Endothelial cell of umbilical vein (primary cell): ENCODE data around the gene PDAP1. TPM values are rescaled to one million over a fixed set of nuclear protein-coding genes. Genes with fewer than 3 reads are reported as not detected.

Source experiments
- BruUV-seq: library from RNA; stranded (reverse); fragments of 400-500 nt; replicated peaks from 2 replicates; lab custom pipeline; 2021; lab: Mats Ljungman, UMichigan
- CTCF ChIA-PET: fragments of 300-600, 350-600 bp; sonication (Branson Sonifier 250); formaldehyde crosslinking; loops from one replicate; lab custom pipeline; 2021; ENCODE audit warnings: antibody characterized with exemption, inconsistent platforms; lab: Charles Lee
- POLR2A ChIA-PET: fragments of 300-600, 350-600 bp; sonication (Branson Sonifier 250); formaldehyde crosslinking; loops from one replicate; lab custom pipeline; 2021; ENCODE audit warnings: antibody characterized with exemption, inconsistent platforms; lab: Charles Lee
- DNase-seq: peaks from one replicate; pipeline ENCODE4 v3.0.0-alpha.2; 2011; ENCODE audit warnings: low read depth, low spot score
- FAIRE-seq: peaks from 2 replicates; lab custom pipeline; 2011; peaks lifted over from hg19 to GRCh38; lab: Jason Lieb, UNC
- H2AFZ ChIP-seq: 2 replicates; pipeline ENCODE4 v1.6.0; 2012; ENCODE audit warnings: low read depth, low read length, control low read depth, inconsistent platforms
- H3K27ac ChIP-seq: 2 replicates; pipeline ENCODE4 v1.5.1; 2011; ENCODE audit warnings: low read depth, mild to moderate bottlenecking, control low read depth, low read length, moderate library complexity; ENCODE audit not compliant: insufficient read depth
- H3K27me3 ChIP-seq, 2 experiments: 2 replicates each; pipeline versions ENCODE4 v1.6.0 to v1.6.1; 2011; ENCODE audit warnings: low read length in 2 of 2, mixed read lengths in 1 of 2; ENCODE audit not compliant: control insufficient read depth in 2 of 2, insufficient read depth in 2 of 2
- H3K36me3 ChIP-seq, 2 experiments: 2 replicates in 1 of 2; 3 replicates in 1 of 2; pipeline ENCODE4 v1.5.1; 2011; ENCODE audit warnings: low read length in 2 of 2, mild to moderate bottlenecking in 1 of 2, moderate library complexity in 1 of 2; ENCODE audit not compliant: control insufficient read depth in 2 of 2, insufficient read depth in 2 of 2; ENCODE audit errors: extremely low read depth in 1 of 2
- H3K4me1 ChIP-seq: 3 replicates; pipeline ENCODE4 v1.5.1; 2011; ENCODE audit warnings: mild to moderate bottlenecking, low read length; ENCODE audit not compliant: control insufficient read depth, insufficient read depth; ENCODE audit errors: extremely low read depth
- H3K4me2 ChIP-seq: 2 replicates; pipeline ENCODE4 v1.6.1; 2011; ENCODE audit warnings: low read length, control low read depth, mixed read lengths; ENCODE audit not compliant: insufficient read depth
- H3K4me3 ChIP-seq, 3 experiments: fragments of 200-600 bp in 1 of 3; sonication (generic), shearing (Covaris generic) in 1 of 3; replicated peaks in 1 of 3; 2 replicates each; pipeline ENCODE4 v1.5.1; 2011 to 2016; ENCODE audit warnings: control low read depth in 3 of 3, low read length in 3 of 3, mild to moderate bottlenecking in 2 of 3, inconsistent platforms in 1 of 3, low read depth in 1 of 3, moderate library complexity in 1 of 3; ENCODE audit not compliant: insufficient read depth in 1 of 3
- H3K79me2 ChIP-seq: 2 replicates; pipeline ENCODE4 v1.6.0; 2012; ENCODE audit warnings: low read length, inconsistent platforms; ENCODE audit not compliant: control insufficient read depth, insufficient read depth
- H3K9ac ChIP-seq: replicated peaks from 2 replicates; pipeline ENCODE3; 2011; ENCODE audit warnings: low read length, control low read depth; ENCODE audit not compliant: insufficient read depth; ENCODE audit errors: extremely low read depth
- H3K9me1 ChIP-seq: replicated peaks from 3 replicates; pipeline ENCODE4 v1.6.0; 2011; ENCODE audit warnings: mild to moderate bottlenecking, low read length; ENCODE audit not compliant: control insufficient read depth, insufficient read depth; ENCODE audit errors: extremely low read depth
- H3K9me3 ChIP-seq: replicated peaks from 2 replicates; pipeline ENCODE4 v1.5.1; 2012; ENCODE audit warnings: low read length, inconsistent platforms; ENCODE audit not compliant: control insufficient read depth, insufficient read depth
- H4K20me1 ChIP-seq: replicated peaks from 2 replicates; pipeline ENCODE3; 2011; ENCODE audit warnings: mild to moderate bottlenecking, low read length; ENCODE audit not compliant: control insufficient read depth, insufficient read depth; ENCODE audit errors: extremely low read depth
- CTCF ChIP-seq, 2 donors: IDR thresholded peaks; 1 replicate in 1 of 2; 2 replicates in 1 of 2; pipeline ENCODE4 v1.5.1; 2011; ENCODE audit warnings: low read length in 2 of 2, mild to moderate bottlenecking in 2 of 2, moderate library complexity in 2 of 2, control low read depth in 1 of 2, inconsistent platforms in 1 of 2, low read depth in 1 of 2; ENCODE audit not compliant: insufficient read depth in 1 of 2; ENCODE audit errors: extremely low read depth in 1 of 2
- EZH2 ChIP-seq: IDR thresholded peaks from 2 replicates; pipeline ENCODE4 v1.6.1; 2012; ENCODE audit warnings: borderline replicate concordance, low read depth, mild to moderate bottlenecking, moderate library complexity, low read length, inconsistent platforms; ENCODE audit not compliant: severe bottlenecking
- FOS ChIP-seq: IDR thresholded peaks from 2 replicates; pipeline ENCODE4 v1.6.1; 2011; ENCODE audit warnings: mild to moderate bottlenecking, low read length, moderate library complexity, borderline replicate concordance; ENCODE audit not compliant: insufficient read depth
- GATA2 ChIP-seq: IDR thresholded peaks from 2 replicates; pipeline ENCODE4 v1.7.0; 2011; ENCODE audit warnings: low read depth, mild to moderate bottlenecking, moderate library complexity, mixed read lengths, low read length; ENCODE audit not compliant: insufficient read length, insufficient read depth
- JUN ChIP-seq: IDR thresholded peaks from 2 replicates; pipeline ENCODE4 v1.6.1; 2011; ENCODE audit warnings: borderline replicate concordance, low read depth; ENCODE audit not compliant: insufficient read length, insufficient read depth
- MAX ChIP-seq: IDR thresholded peaks from 2 replicates; pipeline ENCODE4 v1.6.1; 2011; ENCODE audit not compliant: insufficient read depth, insufficient read length
- MYC ChIP-seq: IDR thresholded peaks from one replicate; pipeline ENCODE4 v1.6.1; 2011; ENCODE audit warnings: mild to moderate bottlenecking, low read depth, low read length
- POLR2A ChIP-seq: IDR thresholded peaks from 2 replicates; pipeline ENCODE4 v1.6.1; 2012; ENCODE audit warnings: low read depth, mild to moderate bottlenecking, control low read depth, low read length
- POLR2AphosphoS5 ChIP-seq: IDR thresholded peaks from 2 replicates; pipeline ENCODE4 v1.6.1; 2012; ENCODE audit warnings: low read depth, mild to moderate bottlenecking, control low read depth, low read length, moderate library complexity; ENCODE audit not compliant: insufficient read depth
- dilution Hi-C: fragments of 300-500 bp; cut with MboI; formaldehyde crosslinking; loops from one replicate; pipeline ENCODE4 v1.15.0; 2019; ENCODE audit warnings: low sequenced_read_pairs; ENCODE audit not compliant: extremely low pct_ligation_motif_present
- intact Hi-C: fragments of 100-400 bp; cut with micrococcal nuclease; formaldehyde crosslinking; loops from one replicate; pipeline ENCODE4 v1.10.0; 2022
- polyA plus RNA-seq, 4 experiments: library from polyadenylated mRNA; depleted of rRNA in 3 of 4; stranded (reverse) in 3 of 4; unstranded in 1 of 4; fragments of >200 nt; gene quantifications; 2 replicates each; pipeline versions ENCODE4 v1.2.1 to v1.2.3, GENCODE V29; 2011 to 2012; ENCODE audit warnings: missing spikeins in 1 of 4
- total RNA-seq: library from RNA; stranded (reverse); gene quantifications from 2 replicates; pipeline ENCODE4 v1.2.3, GENCODE V29; 2021

Gene PDAP1
- total and polyA plus RNA-seq, 2 donors (not counting 3 experiments of a cell fraction or from before 2014, with no cell fraction given): 32.6 to 150 TPM

GRCh38 chr7:99457050-99457649 is 48.8 kb upstream of the PDAP1 start:
- no peaks in the 10 kb centered on the region for H4K20me1 ChIP-seq
- no peaks in the 10 kb centered on the region for H3K9me3 ChIP-seq
- H3K36me3 ChIP-seq: peaks cover 9 to 51% of the 10 kb centered on the region in 2 experiments
- BruUV-seq: no TSS peak
- no peak overlapping the region for H3K4me2 ChIP-seq
- POLR2A ChIA-PET: no interaction called here
- H3K27me3 ChIP-seq: no peaks in the 10 kb centered on the region
- H3K4me3 ChIP-seq: no peak overlapping the region
- H3K9me1 ChIP-seq: no peaks in the 10 kb centered on the region
- peaks cover 41% of the 10 kb centered on the region for H3K79me2 ChIP-seq
- TF ChIP-seq POLR2AphosphoS5 (no peak), JUN (no peak), GATA2 (no peak), MAX (no peak), MYC (no peak), CTCF (IDR thresholded peaks at IDR 0.05; ENCODE audit: extremely low read depth in 1 of 2, insufficient read depth in 1 of 2, low read depth in 1 of 2, low read length in 2 of 2) (no peak), POLR2A (no peak), FOS (no peak), EZH2 (no peak)
- no peak overlapping the region for H3K27ac ChIP-seq
- no peaks in the 10 kb centered on the region for H3K4me1 ChIP-seq
- no peak for FAIRE-seq
- no peak overlapping the region for H2AFZ ChIP-seq
- DNase-seq: no peak
- intact Hi-C loops (no loop called here), dilution Hi-C loops (no loop called here)
- no peak overlapping the region for H3K9ac ChIP-seq
- CTCF ChIA-PET: interaction anchor here (0.6 kb wide), 1 partner anchor 9 kb away, joined by 3 read pairs; no protein-coding TSS in a partner anchor
